Activated naive CD4-positive, alpha-beta T cell treated with anti-CD3 and anti-CD28 coated beads for 36 hours (primary cell): ENCODE data around the gene CAMK1D. TPM values are rescaled to one million over a fixed set of nuclear protein-coding genes. Genes with fewer than 3 reads are reported as not detected.

Experiments used
- CTCF ChIA-PET: fragments of 350-600 bp; sonication (Branson Sonifier 250); formaldehyde crosslinking; loops from one replicate; lab custom pipeline; 2021; ENCODE audit warnings: antibody characterized with exemption; lab: Charles Lee
- DNase-seq: peaks from one replicate; pipeline ENCODE4 v3.0.0-alpha.2; 2020
- H3K27ac Mint-ChIP-seq: one replicate; pipeline ENCODE4 v1.8.0; 2021; ENCODE audit warnings: mild to moderate bottlenecking, mixed read lengths
- H3K27me3 Mint-ChIP-seq: one replicate; pipeline ENCODE4 v1.8.0; 2021; ENCODE audit warnings: low read depth, mixed read lengths
- H3K36me3 Mint-ChIP-seq: one replicate; pipeline ENCODE4 v1.8.0; 2021; ENCODE audit warnings: low read depth, mixed read lengths
- H3K4me1 Mint-ChIP-seq: one replicate; pipeline ENCODE4 v1.8.0; 2021; ENCODE audit warnings: low read depth, mixed read lengths
- H3K4me3 Mint-ChIP-seq: one replicate; pipeline ENCODE4 v1.8.0; 2021; ENCODE audit warnings: mild to moderate bottlenecking, moderate library complexity, mixed read lengths
- H3K9me3 Mint-ChIP-seq: one replicate; pipeline ENCODE4 v1.8.0; 2021; ENCODE audit warnings: mixed read lengths
- intact Hi-C: fragments of 100-400 bp; cut with micrococcal nuclease; formaldehyde crosslinking; loops from one replicate; pipeline ENCODE4 v1.15.1; 2023
- total RNA-seq, 2 experiments: library from RNA; stranded (reverse); gene quantifications; one replicate each; pipeline ENCODE4 v1.2.3, GENCODE V29; 2021

Gene CAMK1D
- total RNA-seq, 2 experiments from 2014 or later: 9.5 to 11.3 TPM

- no peak for DNase-seq
- H3K4me1 Mint-ChIP-seq: peaks cover 7% of the 10 kb centered on the region
- H3K27me3 Mint-ChIP-seq: no peaks in the 10 kb centered on the region
- no peak overlapping the region for H3K4me3 Mint-ChIP-seq
- intact Hi-C loops: no loop called here
- H3K9me3 Mint-ChIP-seq: no peaks in the 10 kb centered on the region
- CTCF ChIA-PET: interaction anchor here (0.5 kb wide), 1 partner anchor 141 kb away, joined by 3 read pairs; no protein-coding TSS in a partner anchor
- no peak overlapping the region for H3K27ac Mint-ChIP-seq
- no peaks in the 10 kb centered on the region for H3K36me3 Mint-ChIP-seq
These were observed 46.7 kb downstream of the CAMK1D start for GRCh38 chr10:12396093-12396492.

DNA sequence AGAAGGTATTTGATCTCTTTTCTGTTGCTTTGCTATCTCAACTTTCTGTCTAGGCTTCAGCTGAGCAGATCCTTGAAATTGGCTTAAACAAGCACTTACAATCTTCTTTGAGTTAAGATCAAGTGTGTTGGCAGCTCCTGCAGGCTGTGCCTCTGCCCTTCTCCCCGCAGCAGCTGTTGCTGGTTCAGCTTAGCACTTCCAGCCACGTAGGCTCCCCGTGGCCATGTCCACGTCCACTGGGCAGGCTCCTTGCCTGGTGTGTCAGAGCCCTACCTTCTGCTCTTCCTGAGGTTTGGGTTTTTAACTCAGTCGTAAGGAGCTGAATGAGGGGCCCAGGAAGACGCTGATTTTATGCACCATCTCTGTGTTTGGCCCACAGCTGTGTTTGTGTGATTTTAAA lies 47.2 kb downstream of the CAMK1D start:
- H3K27ac Mint-ChIP-seq: no peak overlapping the region
- no peaks in the 10 kb centered on the region for H3K27me3 Mint-ChIP-seq
- peaks cover 6% of the 10 kb centered on the region for H3K4me1 Mint-ChIP-seq
- no peak overlapping the region for H3K4me3 Mint-ChIP-seq
- no peaks in the 10 kb centered on the region for H3K9me3 Mint-ChIP-seq
- CTCF ChIA-PET: interaction anchor here (0.5 kb wide), 1 partner anchor 141 kb away, joined by 3 read pairs; no protein-coding TSS in a partner anchor
- no peaks in the 10 kb centered on the region for H3K36me3 Mint-ChIP-seq
- intact Hi-C loops: no loop called here
- DNase-seq: no peak

DNA sequence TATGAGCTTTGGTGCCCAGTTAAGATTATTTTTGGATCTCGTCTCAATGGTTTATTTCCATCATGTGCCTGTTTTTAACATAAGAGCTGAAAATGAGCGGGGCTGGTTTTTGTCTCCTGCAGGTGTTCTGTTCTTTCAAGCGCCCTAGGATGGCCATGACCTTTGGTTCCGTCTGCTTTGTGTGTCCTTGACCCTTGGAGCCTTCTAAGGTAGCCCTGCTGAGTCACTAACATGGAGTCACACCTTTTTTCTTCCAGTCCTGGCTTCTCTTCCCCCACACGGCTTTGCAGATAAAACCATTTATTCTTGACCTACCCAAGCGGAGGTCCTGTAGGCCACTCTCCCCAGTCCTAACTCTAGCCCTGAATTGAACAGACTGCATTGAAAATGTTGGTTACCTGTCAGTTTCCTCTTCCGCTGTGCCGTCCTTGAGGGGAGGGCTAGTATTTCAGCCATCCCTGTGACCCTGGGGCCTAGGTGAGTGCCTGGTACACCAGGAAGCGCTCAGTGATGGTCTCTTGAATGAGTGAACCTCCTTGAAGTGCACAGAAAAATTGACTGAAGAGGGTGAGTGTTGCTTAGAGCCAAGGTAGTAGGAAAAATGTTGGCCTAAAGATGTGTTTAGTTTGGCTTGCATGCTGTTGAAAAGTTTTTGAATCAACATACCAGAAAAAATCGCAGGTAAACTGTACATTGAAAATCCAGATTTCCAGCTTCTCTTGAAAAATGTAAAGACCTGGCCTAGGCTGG lies 48.0 kb downstream of the CAMK1D start:
- intact Hi-C loops: no loop called here
- Mint-ChIP-seq H3K36me3 (no peaks in the 10 kb centered on the region), H3K4me1 (peaks cover 6% of the 10 kb centered on the region), H3K4me3 (no peak overlapping the region), H3K27ac (no peak overlapping the region), H3K9me3 (no peaks in the 10 kb centered on the region), H3K27me3 (no peaks in the 10 kb centered on the region)
- CTCF ChIA-PET: interaction anchor here (0.8 kb wide), 1 partner anchor 134 kb away, joined by 3 read pairs; no protein-coding TSS in a partner anchor
- no peak for DNase-seq

DNA sequence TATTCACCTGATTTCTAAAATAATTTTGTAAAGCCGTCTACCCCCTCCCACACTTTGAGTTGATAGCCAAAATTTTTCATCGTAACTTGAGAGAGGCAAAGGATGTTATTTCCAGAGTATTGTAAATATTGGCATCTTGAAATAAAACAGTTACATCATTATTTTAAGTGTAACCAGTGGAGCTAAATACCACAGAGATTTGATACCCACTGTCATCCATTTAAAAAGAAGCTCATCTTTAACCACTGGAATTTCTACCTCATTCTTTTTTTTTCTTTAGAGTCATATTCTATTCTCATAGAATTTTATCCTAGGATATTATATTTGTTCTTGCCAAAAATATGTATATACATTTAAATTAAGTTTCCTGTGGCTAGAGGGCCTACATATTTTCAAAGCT lies 48.6 kb downstream of the CAMK1D start:
- Mint-ChIP-seq H3K4me1 (peaks cover 6% of the 10 kb centered on the region), H3K9me3 (no peaks in the 10 kb centered on the region), H3K4me3 (no peak overlapping the region), H3K36me3 (no peaks in the 10 kb centered on the region), H3K27ac (no peak overlapping the region), H3K27me3 (no peaks in the 10 kb centered on the region)
- intact Hi-C loops: no loop called here
- no peak for DNase-seq
- CTCF ChIA-PET: interaction anchor here (0.8 kb wide), 1 partner anchor 134 kb away, joined by 3 read pairs; no protein-coding TSS in a partner anchor

DNA sequence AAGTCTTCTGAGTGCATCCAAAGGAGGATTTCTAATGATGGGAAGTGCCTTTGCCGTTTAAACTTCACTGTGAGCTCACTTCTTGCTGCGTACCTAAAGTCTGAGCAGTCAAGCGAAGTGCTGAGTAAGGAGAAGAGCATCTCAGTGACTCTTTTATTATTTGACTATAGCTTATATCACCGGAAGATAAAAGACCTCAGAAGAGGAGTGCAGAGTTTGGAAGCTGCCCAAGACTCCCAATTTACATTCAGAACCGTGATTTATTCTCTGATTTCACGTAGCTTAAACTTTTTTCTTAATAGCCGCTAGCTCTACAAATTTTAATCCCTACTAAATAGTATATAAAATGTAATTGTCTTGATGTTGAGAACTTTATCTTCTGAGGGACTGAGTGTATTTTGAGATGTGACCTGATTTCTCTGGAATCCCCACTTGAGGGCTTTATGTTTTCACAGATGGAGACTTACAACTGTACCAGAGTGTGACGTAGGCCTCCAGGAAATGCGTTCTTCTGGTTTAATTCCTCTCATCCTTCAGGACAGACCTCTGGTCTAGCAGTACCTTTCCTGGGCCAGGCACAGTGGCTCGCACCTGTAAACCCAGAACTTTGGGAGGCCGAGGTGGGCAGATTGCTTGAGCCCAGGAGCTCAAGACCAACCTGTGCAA lies 51.1 kb downstream of the CAMK1D start:
- DNase-seq: no peak
- Mint-ChIP-seq H3K9me3 (no peaks in the 10 kb centered on the region), H3K27me3 (no peaks in the 10 kb centered on the region), H3K27ac (no peak overlapping the region), H3K4me3 (no peak overlapping the region), H3K4me1 (peaks cover 15% of the 10 kb centered on the region), H3K36me3 (no peaks in the 10 kb centered on the region)
- intact Hi-C loops: no loop called here
- CTCF ChIA-PET: interaction anchor here (1.1 kb wide), 1 partner anchor 256 kb away, joined by 3 read pairs; no protein-coding TSS in a partner anchor

GRCh38 chr10:12401466-12401865 lies 52.1 kb downstream of the CAMK1D start:
- Mint-ChIP-seq H3K36me3 (no peaks in the 10 kb centered on the region), H3K27ac (no peak overlapping the region)
- CTCF ChIA-PET: interaction anchor here (0.6 to 1.1 kb wide), 3 partner anchors 12 to 255 kb away, joined by 3 to 4 read pairs (median 3); no protein-coding TSS in a partner anchor

DNA sequence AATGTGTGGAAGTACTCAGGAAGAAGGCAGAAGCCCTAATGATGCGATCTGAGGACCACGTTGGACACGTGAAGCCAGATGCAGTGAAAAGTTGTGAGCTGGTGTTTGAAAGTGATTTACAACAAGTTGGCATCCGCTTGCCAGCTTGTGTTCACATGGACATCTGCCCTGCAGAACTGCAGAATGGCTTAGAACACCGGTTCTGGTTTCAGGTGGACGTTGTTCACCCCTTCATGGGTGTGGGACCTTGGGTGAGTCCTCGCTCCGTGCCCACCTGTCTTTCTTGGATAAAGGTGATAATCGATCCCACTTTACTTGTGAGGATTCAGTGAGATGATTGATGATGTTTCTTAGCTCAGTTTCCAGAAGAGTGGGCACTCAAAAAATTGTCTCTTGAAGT lies 53.8 kb downstream of the CAMK1D start:
- Mint-ChIP-seq H3K4me3 (no peak overlapping the region), H3K27ac (no peak overlapping the region), H3K4me1 (peaks cover 16% of the 10 kb centered on the region), H3K27me3 (no peaks in the 10 kb centered on the region), H3K36me3 (peaks cover 7% of the 10 kb centered on the region), H3K9me3 (no peaks in the 10 kb centered on the region)
- CTCF ChIA-PET: interaction anchor here (0.6 to 0.8 kb wide), 2 partner anchors 8 to 17 kb away, joined by 3 read pairs; no protein-coding TSS in a partner anchor
- no peak for DNase-seq
- intact Hi-C loops: no loop called here

More at GRCh38 chr10:12401466-12401865, 52.1 kb downstream of the CAMK1D start:
- intact Hi-C loops: no loop called here
- no peak for DNase-seq
- Mint-ChIP-seq H3K4me1 (peaks cover 17% of the 10 kb centered on the region), H3K27me3 (no peaks in the 10 kb centered on the region), H3K9me3 (no peaks in the 10 kb centered on the region), H3K4me3 (no peak overlapping the region)

- Mint-ChIP-seq H3K27me3 (no peaks in the 10 kb centered on the region), H3K4me3 (no peak overlapping the region), H3K36me3 (peaks cover 11% of the 10 kb centered on the region), H3K27ac (peak overlapping the region; percentile 14), H3K9me3 (no peaks in the 10 kb centered on the region), H3K4me1 (peaks cover 27% of the 10 kb centered on the region)
- no peak for DNase-seq
- CTCF ChIA-PET: no interaction called here
- intact Hi-C loops: loop anchor here (1.0 to 2.0 kb wide), 2 partner anchors 13 to 43 kb away; no protein-coding TSS in a partner anchor
These were observed 56.3 kb downstream of the CAMK1D start for GRCh38 chr10:12405342-12406320.

DNA sequence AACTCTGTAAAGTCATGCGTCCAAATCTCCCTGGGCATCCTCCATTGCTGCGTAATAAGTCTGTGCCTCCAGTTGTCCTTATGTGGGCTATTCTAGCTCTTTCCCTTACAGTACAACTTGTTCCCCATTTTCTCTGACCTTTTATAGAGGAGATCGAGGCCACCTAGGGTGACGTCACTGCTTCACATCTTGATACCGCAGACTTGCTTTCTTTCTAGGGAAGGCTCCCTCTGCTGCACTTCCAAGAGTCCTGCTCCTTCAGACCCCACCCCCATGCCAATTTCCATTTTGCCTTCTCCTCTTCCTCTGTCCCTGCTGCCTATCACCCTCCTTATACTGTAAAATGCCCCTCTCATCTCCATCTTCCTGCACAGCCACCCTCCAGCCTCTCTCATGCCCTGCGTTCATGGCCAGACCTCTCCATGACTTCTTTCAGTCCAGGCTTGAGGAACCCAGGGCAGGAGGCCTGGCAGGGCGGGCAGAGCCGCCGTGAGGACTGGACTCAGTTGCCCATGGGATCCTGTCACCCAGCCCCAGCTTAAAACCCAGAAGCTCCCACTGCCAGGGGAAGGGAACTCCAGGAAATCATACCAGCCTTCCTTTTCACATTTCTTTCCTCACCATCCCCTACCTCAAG lies 57.5 kb downstream of the CAMK1D start:
- H3K9me3 Mint-ChIP-seq: no peaks in the 10 kb centered on the region
- no peak overlapping the region for H3K4me3 Mint-ChIP-seq
- intact Hi-C loops: no loop called here
- CTCF ChIA-PET: no interaction called here
- peaks cover 27% of the 10 kb centered on the region for H3K4me1 Mint-ChIP-seq
- H3K27ac Mint-ChIP-seq: no peak overlapping the region
- no peak for DNase-seq
- peaks cover 11% of the 10 kb centered on the region for H3K36me3 Mint-ChIP-seq
- H3K27me3 Mint-ChIP-seq: no peaks in the 10 kb centered on the region

DNA sequence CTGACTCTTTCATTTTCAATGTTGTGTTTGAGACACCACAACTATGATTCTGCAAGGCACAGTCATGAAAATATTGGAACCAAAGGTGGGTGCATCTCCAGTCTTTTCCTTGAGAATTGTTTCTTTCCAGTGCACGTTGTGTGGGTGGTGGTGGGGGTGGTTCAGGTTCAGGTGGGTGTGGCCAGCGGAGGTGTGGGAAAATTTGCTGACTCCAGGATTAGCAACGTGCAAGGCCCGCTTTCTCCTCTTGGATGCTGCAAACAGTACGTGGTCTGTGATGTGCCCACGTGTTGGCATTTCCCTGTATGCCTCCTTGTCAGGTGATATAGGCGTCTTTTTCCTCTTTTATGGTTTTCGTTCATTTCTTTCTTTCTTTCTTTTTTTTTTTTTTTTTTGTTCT lies 59.1 kb downstream of the CAMK1D start:
- Mint-ChIP-seq H3K36me3 (peaks cover 14% of the 10 kb centered on the region), H3K27ac (no peak overlapping the region), H3K9me3 (peaks cover 2% of the 10 kb centered on the region), H3K27me3 (no peaks in the 10 kb centered on the region), H3K4me3 (no peak overlapping the region), H3K4me1 (peaks cover 36% of the 10 kb centered on the region)
- no peak for DNase-seq
- intact Hi-C loops: no loop called here
- CTCF ChIA-PET: no interaction called here

DNA sequence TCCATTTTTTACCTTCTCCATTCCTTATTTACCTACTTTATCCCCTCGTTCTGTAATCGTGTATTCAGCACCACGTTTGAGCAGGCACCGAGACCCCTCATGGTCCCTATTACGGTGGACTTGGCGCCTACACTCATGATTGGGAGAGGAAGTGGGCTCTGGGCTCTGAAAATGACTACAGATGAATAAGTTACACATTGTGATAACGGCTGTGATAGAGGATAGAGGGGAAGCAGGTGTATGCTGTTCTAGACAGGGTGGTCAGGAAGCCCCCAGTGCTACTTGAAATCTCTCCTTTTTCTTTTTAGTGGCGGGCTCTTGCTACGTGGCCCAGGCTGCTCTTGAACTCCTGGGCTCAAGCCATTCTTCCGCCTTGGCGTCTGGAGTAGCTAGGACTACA lies 59.8 kb downstream of the CAMK1D start:
- Mint-ChIP-seq H3K4me3 (no peak overlapping the region), H3K9me3 (peaks cover 2% of the 10 kb centered on the region), H3K36me3 (peaks cover 14% of the 10 kb centered on the region), H3K27me3 (no peaks in the 10 kb centered on the region), H3K27ac (no peak overlapping the region), H3K4me1 (peaks cover 37% of the 10 kb centered on the region)
- DNase-seq: no peak
- CTCF ChIA-PET: no interaction called here
- intact Hi-C loops: no loop called here
